ENCODE measurements around the gene TEX10.
"Not testable (repeated sequence)": the region's sequence is repeated elsewhere in the genome, so short reads cannot be mapped to it uniquely, and the experiment has no call there.

The TEX10 gene

DNA sequence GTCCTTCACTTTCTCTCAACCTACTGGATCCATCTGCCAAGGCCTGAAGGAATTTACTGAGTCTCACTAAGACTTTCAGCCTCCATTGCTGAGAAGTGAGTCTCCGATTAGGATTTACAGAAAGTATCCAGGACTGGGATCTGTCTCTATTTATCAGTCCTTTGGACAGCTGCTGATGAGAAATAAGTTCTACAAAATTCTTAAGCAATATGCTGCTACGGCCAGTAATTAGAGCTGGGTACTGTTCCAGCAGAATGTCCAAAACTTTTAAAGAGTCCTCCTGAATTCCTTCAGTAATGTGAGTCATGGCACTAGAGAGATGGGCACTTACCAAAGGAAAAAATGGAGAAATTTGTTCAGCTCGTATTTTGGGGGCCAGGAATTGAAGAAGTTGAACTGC, 5.9 kb downstream of the TEX10 start:
- DNase-seq = no peak

DNA sequence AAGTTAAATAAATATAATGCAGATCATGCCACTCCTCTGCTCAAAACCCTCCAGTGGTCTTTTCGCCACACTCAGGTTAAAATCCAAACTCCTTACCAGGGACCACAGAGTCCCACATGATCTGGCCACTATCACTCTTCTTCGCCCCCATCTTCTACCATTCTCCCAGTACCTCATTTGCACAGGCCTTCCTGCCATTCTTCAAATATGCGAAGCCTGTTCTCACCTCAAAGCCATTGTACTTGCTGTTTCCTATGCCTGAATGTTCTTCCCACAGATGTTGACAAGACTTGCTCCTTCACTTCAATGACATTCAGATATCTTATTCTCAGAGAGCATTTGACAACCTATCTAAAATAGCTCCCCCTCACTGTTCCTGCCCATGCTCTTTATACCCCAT, 10.9 kb downstream of the TEX10 start:
- DNase-seq = no peak

GRCh38 chr9:100340224-100340623, 12.5 kb downstream of the TEX10 start:
- no peak for DNase-seq

DNA sequence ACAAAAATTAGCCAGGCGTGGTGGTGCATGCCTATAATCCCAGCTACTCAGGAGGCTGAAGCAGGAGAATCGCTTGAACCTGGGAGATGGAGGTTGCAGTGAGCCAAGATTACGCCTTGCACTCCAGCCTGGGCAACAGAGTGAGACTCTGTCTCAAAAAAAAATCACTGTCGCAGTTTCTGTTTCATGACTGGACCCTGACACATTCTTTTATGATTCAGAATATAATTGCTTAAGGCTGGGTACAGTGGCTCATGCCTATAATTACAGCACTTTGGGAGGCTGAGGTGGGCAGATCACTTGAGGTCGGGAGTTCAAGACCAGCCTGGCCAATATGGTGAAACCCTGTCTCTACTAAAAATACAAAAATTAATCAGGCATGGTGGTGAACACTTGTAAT, 14.0 kb downstream of the TEX10 start:
- not testable (repeated sequence) for DNase-seq

- DNase-seq = peak; percentile 11
Measured at GRCh38 chr9:100324594-100325200, 28.0 kb downstream of the TEX10 start.

GRCh38 chr9:100322954-100323536, 29.7 kb downstream of the TEX10 start:
- peak; percentile 41 for DNase-seq

DNA sequence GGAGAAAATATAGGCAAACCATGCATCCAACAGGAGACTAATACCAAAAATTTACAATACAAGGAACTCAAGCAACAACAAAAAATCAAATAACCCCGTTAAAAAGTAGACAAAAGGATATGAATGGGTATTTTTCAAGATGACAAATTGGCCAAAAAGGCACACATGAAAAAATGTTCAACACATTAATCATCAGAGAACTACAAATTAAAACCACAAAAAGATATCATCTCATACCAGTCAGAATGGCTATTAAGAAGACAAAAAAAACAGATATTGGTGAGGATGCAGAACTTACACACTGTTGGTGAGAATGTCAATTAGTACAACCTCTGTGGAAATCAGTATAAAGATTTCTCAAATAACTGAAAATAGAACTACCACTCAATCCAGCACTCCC, 35.0 kb downstream of the TEX10 start:
- DNase-seq = no peak

DNA sequence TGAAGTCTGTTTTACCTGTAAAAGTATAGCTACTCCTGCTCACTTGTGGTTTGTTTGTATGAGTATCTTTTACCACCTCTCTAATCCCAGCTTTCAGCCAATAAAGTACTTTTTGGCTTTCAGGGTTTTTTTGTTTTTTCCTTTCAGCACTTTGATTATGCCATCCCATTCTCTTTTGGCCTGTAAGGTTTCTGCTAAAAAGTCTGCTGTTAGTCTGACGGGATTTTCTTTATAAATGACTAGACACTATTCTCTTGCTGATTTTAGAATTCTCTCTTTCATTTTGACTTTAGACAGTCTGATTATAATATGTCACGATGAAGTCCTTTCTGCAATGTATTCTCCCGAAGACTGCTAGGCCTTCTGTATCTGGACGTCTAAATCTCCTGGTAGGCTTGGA, 37.2 kb downstream of the TEX10 start:
- no peak for DNase-seq

GRCh38 chr9:100309992-100310391, 42.8 kb downstream of the TEX10 start:
- no peak for DNase-seq

GRCh38 chr9:100308965-100309564, 43.7 kb downstream of the TEX10 start:
- DNase-seq = no peak

DNA sequence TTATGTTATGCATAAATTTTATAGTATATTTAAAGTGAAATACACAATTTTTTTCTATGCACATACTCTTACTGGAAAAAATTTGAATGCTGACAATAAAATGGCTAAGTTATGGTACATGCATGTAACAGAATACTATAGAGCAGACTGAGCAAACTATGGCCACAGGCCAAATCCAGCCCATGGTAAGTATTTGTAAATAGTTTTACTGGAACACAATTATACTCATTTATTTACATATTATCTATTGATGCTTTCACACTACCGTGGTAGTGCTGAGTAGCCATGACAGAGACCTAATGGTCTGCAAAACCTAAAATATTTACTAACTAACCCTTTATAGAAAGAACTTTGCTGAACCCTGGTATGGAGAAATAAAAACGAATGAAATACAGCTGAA, 45.7 kb downstream of the TEX10 start:
- peak; percentile 9 for DNase-seq

GRCh38 chr9:100306283-100306682, 46.5 kb downstream of the TEX10 start:
- DNase-seq = no peak

DNA sequence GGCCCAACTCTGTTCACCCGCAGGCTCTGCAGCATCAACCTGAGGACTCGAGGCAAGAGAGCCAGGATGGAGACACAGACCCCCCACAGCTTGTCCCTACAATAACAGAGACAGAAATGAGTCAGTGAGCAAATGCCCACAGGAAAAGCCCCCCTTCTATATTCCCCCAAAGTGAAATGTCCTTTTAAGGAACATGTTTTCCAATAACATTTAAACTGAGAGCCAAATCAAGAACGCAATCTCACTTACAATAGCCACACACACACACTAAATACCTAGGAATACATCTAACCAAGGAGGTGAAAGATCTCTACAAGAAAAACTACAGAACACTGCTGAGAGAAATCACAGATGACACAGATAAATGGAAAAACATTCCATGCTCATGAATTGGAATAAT, 49.0 kb downstream of the TEX10 start:
- DNase-seq = no peak

- DNase-seq = no peak
Measured at GRCh38 chr9:100298378-100298777, 54.4 kb downstream of the TEX10 start.

GRCh38 chr9:100296407-100296806, 56.3 kb downstream of the TEX10 start:
- no peak for DNase-seq

DNA sequence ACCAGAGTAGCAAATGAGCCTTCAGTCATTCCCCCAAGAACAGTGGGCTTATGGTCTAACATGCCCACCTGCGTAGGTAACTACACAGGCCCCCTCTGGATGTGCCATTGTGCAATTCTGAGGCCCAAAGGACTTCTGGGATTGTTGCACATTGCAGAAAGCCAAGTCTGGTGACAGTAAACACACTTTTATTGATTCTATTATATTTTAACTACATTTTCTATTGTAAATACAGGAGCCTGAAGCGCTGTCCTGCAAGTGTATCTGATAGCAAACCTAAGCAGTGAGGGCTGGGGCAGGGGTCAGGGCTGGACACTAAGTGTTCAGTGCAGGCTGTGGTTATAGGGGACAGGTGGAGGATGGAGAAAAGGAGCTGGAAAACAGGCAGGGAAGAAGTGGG, 57.5 kb downstream of the TEX10 start:
- no peak for DNase-seq

- no peak for DNase-seq
Measured at GRCh38 chr9:100294806-100295205, 57.9 kb downstream of the TEX10 start.

DNA sequence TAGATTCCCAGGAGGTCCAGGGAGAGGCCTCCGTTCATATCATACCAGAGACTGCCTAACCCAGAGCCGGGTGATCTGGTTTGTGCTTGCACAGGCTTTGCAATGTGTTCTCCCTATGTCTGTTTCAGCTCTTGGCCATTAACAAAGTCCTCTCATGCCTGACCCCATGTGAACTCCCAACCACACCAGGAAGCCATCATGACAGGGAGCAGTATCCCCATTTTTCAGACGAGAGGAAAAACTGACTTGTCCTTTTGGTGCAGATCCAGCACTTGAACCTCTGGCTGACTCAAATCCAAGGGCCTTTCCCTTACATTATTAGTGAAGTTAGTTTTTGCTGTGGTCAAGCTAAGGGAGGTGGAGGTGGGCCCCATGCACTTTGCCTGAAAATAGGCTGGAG, 58.4 kb downstream of the TEX10 start:
- DNase-seq = no peak

GRCh38 chr9:100292414-100292813, 60.3 kb downstream of the TEX10 start:
- no peak for DNase-seq

GRCh38 chr9:100290714-100291113, 62.0 kb downstream of the TEX10 start:
- DNase-seq = no peak

GRCh38 chr9:100287186-100287585, 65.6 kb downstream of the TEX10 start:
- DNase-seq = no peak

DNA sequence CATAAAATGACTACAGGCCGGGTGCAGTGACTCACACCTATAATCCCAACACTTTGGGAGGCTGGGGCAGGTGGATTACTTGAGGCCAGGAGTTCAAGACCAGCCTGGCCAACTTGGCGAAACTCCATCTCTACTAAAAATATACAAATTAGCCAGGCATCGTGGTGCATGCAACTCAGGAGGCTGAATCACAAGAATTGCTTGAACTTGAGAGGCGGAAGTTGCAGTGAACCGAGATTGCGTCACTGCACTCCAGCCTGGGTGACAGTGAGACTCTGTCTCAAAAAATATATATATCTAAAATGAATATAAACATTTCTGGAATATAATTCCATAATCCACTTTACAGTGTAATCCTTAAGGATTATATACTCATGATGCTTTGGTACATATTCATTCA, 66.5 kb downstream of the TEX10 start:
- no peak for DNase-seq

GRCh38 chr9:100285601-100286000, 67.1 kb downstream of the TEX10 start:
- DNase-seq = no peak

DNA sequence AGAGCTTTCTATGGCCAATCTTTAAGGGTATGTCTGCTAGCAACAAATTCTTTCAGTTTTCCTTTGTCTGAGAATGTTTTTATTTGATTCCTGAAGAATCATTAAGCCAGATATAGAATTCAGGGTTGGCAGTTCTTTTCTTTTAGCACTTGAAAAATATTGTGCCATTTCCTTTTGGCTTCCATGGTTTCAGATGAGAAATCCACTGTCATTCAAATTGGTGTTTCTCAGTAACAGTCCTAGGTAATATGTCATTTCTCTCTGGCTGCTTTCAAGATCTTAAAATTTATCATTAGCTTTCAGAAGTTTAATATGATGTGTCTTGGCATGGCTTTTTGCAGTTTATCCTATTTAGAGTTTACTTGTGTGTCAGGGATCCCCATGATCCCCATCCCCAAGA, 67.7 kb downstream of the TEX10 start:
- no peak for DNase-seq

- DNase-seq = no peak
Measured at GRCh38 chr9:100284247-100284646, 68.5 kb downstream of the TEX10 start.
